GM12878 (cell line): Measurements from ENCODE around the gene NMD3. TPM values are rescaled to one million over a fixed set of nuclear protein-coding genes. Genes with fewer than 3 reads are reported as not detected.

Source experiments
- ATAC-seq: fragments of 200-7000 bp; cut with Tn5 transposase; 3 replicates; pipeline ENCODE4 v1.9.1; 2020; ENCODE audit warnings: mild to moderate bottlenecking, moderate library complexity
- BruUV-seq: library from RNA; stranded (reverse); fragments of 400-500 nt; replicated peaks from 2 replicates; lab custom pipeline; 2021; lab: Mats Ljungman, UMichigan
- CTCF ChIA-PET: fragments of 300-600 bp; sonication (Branson Sonifier 250); formaldehyde crosslinking; extraction: SDS; loops from one replicate; lab custom pipeline; 2021; ENCODE audit warnings: inconsistent platforms; lab: Yijun Ruan, JAX
- POLR2A ChIA-PET: fragments of 350-600 bp; formaldehyde crosslinking; extraction: SDS; loops from one replicate; lab custom pipeline; 2021; ENCODE audit warnings: inconsistent platforms; lab: Charles Lee
- RAD21 ChIA-PET: fragments of 300-600 bp; sonication (Branson Sonifier 250); formaldehyde crosslinking; loops from one replicate; lab custom pipeline; 2023; ENCODE audit warnings: antibody characterized with exemption; ENCODE audit not compliant: unreplicated experiment; lab: Charles Lee
- SMC1A ChIA-PET: fragments of 300-600 bp; sonication (Branson Sonifier 250); formaldehyde crosslinking; loops from one replicate; lab custom pipeline; 2023; ENCODE audit not compliant: unreplicated experiment, uncharacterized antibody; lab: Charles Lee
- DNase-seq: peaks from one replicate; pipeline ENCODE4 v3.0.0-alpha.2; 2011; ENCODE audit warnings: low read depth, low spot score
- FAIRE-seq: peaks from 3 replicates; lab custom pipeline; 2011; peaks lifted over from hg19 to GRCh38; lab: Jason Lieb, UNC
- H2AFZ ChIP-seq: 2 replicates; pipeline ENCODE4 v1.6.0; 2011; ENCODE audit warnings: low read depth, low read length, control low read depth; ENCODE audit not compliant: control insufficient read depth
- H3K27ac ChIP-seq: 2 replicates; pipeline ENCODE4 v1.5.1; 2011; ENCODE audit warnings: control low read depth; ENCODE audit not compliant: control insufficient read depth, insufficient read depth
- H3K27me3 ChIP-seq, 2 experiments: replicated peaks in 1 of 2; 2 replicates each; pipeline versions ENCODE4 v1.6.0 to v1.6.1; 2011; ENCODE audit warnings: low read length in 1 of 2; ENCODE audit not compliant: control insufficient read depth in 2 of 2, insufficient read depth in 2 of 2
- H3K36me3 ChIP-seq, 2 experiments: 2 replicates each; pipeline ENCODE4 v1.5.1; 2011; ENCODE audit warnings: low read length in 1 of 2; ENCODE audit not compliant: control insufficient read depth in 2 of 2, insufficient read depth in 2 of 2
- H3K4me1 ChIP-seq: 2 replicates; pipeline ENCODE4 v1.6.1; 2011; ENCODE audit warnings: mild to moderate bottlenecking, low read length, moderate library complexity, mixed read lengths; ENCODE audit not compliant: control insufficient read depth, insufficient read depth
- H3K4me2 ChIP-seq: 2 replicates; pipeline ENCODE4 v1.6.0; 2011; ENCODE audit warnings: control low read depth; ENCODE audit not compliant: control insufficient read depth, insufficient read depth
- H3K4me3 ChIP-seq: fragments of 200-600 bp; sonication (generic); 2 replicates; pipeline ENCODE4 v1.5.1; 2016
- H3K79me2 ChIP-seq: 2 replicates; pipeline ENCODE4 v1.6.0; 2011; ENCODE audit warnings: low read length; ENCODE audit not compliant: control insufficient read depth, insufficient read depth
- H3K9ac ChIP-seq: 2 replicates; pipeline ENCODE4 v1.8.0; 2011; ENCODE audit warnings: low read length, control low read depth, mixed read lengths; ENCODE audit not compliant: control insufficient read depth, insufficient read depth
- H3K9me3 ChIP-seq: replicated peaks from 3 replicates; pipeline ENCODE4 v1.5.1; 2011; ENCODE audit warnings: mild to moderate bottlenecking, low read length; ENCODE audit not compliant: control insufficient read depth, insufficient read depth
- H4K20me1 ChIP-seq: 2 replicates; pipeline ENCODE4 v1.6.0; 2011; ENCODE audit not compliant: control insufficient read depth, insufficient read depth
- EZH2 ChIP-seq: IDR thresholded peaks from 2 replicates; pipeline ENCODE4 v1.6.1; 2012; ENCODE audit warnings: low read depth, mild to moderate bottlenecking, control low read depth, inconsistent platforms, low read length, borderline replicate concordance; ENCODE audit not compliant: control insufficient read depth
- HCFC1 ChIP-seq: fragments of 150-350 bp; IDR thresholded peaks from 2 replicates; pipeline ENCODE4 v1.6.1; 2014; ENCODE audit warnings: low read length
- NFYB ChIP-seq: IDR thresholded peaks from 2 replicates; pipeline ENCODE4 v1.6.1; 2011; ENCODE audit warnings: low read depth, mild to moderate bottlenecking, low read length, improper control_type of control experiment, moderate library complexity; ENCODE audit not compliant: insufficient read depth
- NR2F1 ChIP-seq: fragments of 450-650 bp; conservative IDR thresholded peaks from 2 replicates; pipeline ENCODE4 v1.6.1; 2017; ENCODE audit warnings: mild to moderate bottlenecking
- PAX8 ChIP-seq: fragments of 450-650 bp; IDR thresholded peaks from 2 replicates; pipeline ENCODE4 v1.6.1; 2017; ENCODE audit warnings: mild to moderate bottlenecking, moderate library complexity
- SIN3A ChIP-seq: IDR thresholded peaks from 2 replicates; pipeline ENCODE4 v1.6.1; 2012; ENCODE audit warnings: low read depth, low read length, improper control_type of control experiment
- WGBS: methylation state at CpG from one replicate; pipeline ENCODE4 v1.1.6; 2016; ENCODE audit warnings: low lambda C conversion rate; ENCODE audit not compliant: insufficient replicate concordance, insufficient coverage; ENCODE audit errors: missing lambda C conversion rate; 5-methylcytosine and 5-hydroxymethylcytosine counted together
- in situ Hi-C: fragments of 300-500 bp; cut with MboI; formaldehyde crosslinking; loops from 9 replicates; pipeline ENCODE4 v1.14.3; 2018; ENCODE audit warnings: mixed read lengths
- intact Hi-C: fragments of 100-400 bp; cut with micrococcal nuclease; formaldehyde crosslinking; loops from one replicate; pipeline ENCODE4 v1.14.2; 2022; ENCODE audit not compliant: unreplicated experiment
- polyA plus RNA-seq, 11 experiments: library from polyadenylated mRNA; depleted of rRNA in 4 of 11; unstranded in 6 of 11; stranded (reverse) in 5 of 11; fragments of >200 nt; fragmentation: Nextera tagmentation in 4 of 11; fragmentation: Illumina TruSeq in 1 of 11; extraction: Ambion mirVana in 4 of 11; extraction: Trizol in 1 of 11; gene quantifications; 1 replicate in 1 of 11; 2 replicates in 10 of 11; pipeline versions ENCODE4 v1.2.1 to v1.2.3, GENCODE V29; 2011 to 2016; ENCODE audit warnings: inconsistent platforms in 2 of 11, missing spikeins in 2 of 11, low read depth in 1 of 11
- total RNA-seq, 4 experiments: library from RNA; depleted of rRNA in 3 of 4; stranded (reverse); fragments of >200 nt in 3 of 4; fragmentation: Illumina TruSeq in 1 of 4; extraction: Trizol in 1 of 4; gene quantifications; 2 replicates each; pipeline versions ENCODE4 v1.2.1 to v1.2.3, GENCODE V29; 2013 to 2021
- TF ChIP-seq, protein P1 (sequence below): IDR thresholded peaks from 2 replicates; pipeline ENCODE4 v1.6.1; 2012; ENCODE audit warnings: low read length, inconsistent platforms
- TF ChIP-seq, protein P2 (sequence below): IDR thresholded peaks from 2 replicates; pipeline ENCODE4 v1.6.1; 2012; ENCODE audit warnings: mild to moderate bottlenecking, low read depth, low read length
- TF ChIP-seq, protein P3 (sequence below): fragments of 450-650 bp; IDR thresholded peaks from 2 replicates; pipeline ENCODE4 v1.6.1; 2017; ENCODE audit warnings: borderline replicate concordance
- TF ChIP-seq, protein P4 (sequence below): IDR thresholded peaks from 2 replicates; pipeline ENCODE4 v1.6.1; 2011; ENCODE audit warnings: borderline replicate concordance, low read depth, mild to moderate bottlenecking, moderate library complexity, low read length; ENCODE audit not compliant: insufficient read depth, poor library complexity, severe bottlenecking
- TF ChIP-seq, protein P5 (sequence below): fragments of 450-650 bp; formaldehyde crosslinking; IDR thresholded peaks from 2 replicates; pipeline ENCODE4 v1.4.0; 2020; ENCODE audit warnings: mild to moderate bottlenecking, moderate library complexity

The NMD3 gene
- total and polyA plus RNA-seq, 10 of the 15 experiments (the other 5 are each of a cell fraction or from before 2014, with no cell fraction given): 34.2 to 66.8 (median 55.7) TPM

DNA sequence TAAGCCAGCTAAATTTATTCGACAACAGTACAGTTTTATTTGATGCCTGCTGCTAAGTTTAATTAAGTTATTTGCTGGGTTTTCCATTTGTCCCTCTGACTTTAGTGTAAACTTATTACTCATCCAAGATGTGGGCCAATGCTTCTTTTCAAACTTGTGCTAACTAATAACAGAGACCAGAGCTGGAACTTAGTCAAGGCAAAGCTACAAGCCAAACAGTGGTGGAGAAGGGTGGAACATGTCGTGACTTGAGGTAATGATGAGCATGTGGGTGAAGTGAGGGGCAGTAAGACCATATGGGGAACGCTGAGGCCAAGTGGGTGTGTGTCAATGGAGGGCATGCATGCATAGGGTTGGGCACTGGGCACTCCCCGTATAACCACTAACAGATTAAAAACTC, 63.9 kb downstream of the NMD3 start:
- ChIA-PET POLR2A (no interaction called here), CTCF (interaction anchor here (0.7 to 2.1 kb wide), 4 partner anchors 10 to 115 kb away, joined by 3 to 9 read pairs (median 4); no protein-coding TSS in a partner anchor), SMC1A (interaction anchor here (1.3 kb wide), 1 partner anchor 10 kb away, joined by 5 read pairs; no protein-coding TSS in a partner anchor), RAD21 (no interaction called here)
- Histone ChIP-seq H3K9ac (no peak overlapping the region), H3K4me3 (no peak overlapping the region), H3K4me2 (no peak overlapping the region), H3K27me3 (no peaks in the 10 kb centered on the region), H2AFZ (no peak overlapping the region), H3K9me3 (no peaks in the 10 kb centered on the region; the same call in 2 of the 3 replicates), H3K36me3 (no peaks in the 10 kb centered on the region), H3K4me1 (no peaks in the 10 kb centered on the region), H3K79me2 (no peaks in the 10 kb centered on the region), H3K27ac (no peak overlapping the region), H4K20me1 (no peaks in the 10 kb centered on the region)
- DNase-seq: no peak
- FAIRE-seq: no peak
- ATAC-seq: no peak
- BruUV-seq: no TSS peak
- WGBS: 29% methylated on average over 4 of the region's 4 CpGs
- intact Hi-C loops (no loop called here), in situ Hi-C loops (no loop called here)
- TF ChIP-seq HCFC1: no peak
- TF ChIP-seq, protein P1, sequence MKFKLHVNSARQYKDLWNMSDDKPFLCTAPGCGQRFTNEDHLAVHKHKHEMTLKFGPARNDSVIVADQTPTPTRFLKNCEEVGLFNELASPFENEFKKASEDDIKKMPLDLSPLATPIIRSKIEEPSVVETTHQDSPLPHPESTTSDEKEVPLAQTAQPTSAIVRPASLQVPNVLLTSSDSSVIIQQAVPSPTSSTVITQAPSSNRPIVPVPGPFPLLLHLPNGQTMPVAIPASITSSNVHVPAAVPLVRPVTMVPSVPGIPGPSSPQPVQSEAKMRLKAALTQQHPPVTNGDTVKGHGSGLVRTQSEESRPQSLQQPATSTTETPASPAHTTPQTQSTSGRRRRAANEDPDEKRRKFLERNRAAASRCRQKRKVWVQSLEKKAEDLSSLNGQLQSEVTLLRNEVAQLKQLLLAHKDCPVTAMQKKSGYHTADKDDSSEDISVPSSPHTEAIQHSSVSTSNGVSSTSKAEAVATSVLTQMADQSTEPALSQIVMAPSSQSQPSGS: no peak
- TF ChIP-seq, protein P2, sequence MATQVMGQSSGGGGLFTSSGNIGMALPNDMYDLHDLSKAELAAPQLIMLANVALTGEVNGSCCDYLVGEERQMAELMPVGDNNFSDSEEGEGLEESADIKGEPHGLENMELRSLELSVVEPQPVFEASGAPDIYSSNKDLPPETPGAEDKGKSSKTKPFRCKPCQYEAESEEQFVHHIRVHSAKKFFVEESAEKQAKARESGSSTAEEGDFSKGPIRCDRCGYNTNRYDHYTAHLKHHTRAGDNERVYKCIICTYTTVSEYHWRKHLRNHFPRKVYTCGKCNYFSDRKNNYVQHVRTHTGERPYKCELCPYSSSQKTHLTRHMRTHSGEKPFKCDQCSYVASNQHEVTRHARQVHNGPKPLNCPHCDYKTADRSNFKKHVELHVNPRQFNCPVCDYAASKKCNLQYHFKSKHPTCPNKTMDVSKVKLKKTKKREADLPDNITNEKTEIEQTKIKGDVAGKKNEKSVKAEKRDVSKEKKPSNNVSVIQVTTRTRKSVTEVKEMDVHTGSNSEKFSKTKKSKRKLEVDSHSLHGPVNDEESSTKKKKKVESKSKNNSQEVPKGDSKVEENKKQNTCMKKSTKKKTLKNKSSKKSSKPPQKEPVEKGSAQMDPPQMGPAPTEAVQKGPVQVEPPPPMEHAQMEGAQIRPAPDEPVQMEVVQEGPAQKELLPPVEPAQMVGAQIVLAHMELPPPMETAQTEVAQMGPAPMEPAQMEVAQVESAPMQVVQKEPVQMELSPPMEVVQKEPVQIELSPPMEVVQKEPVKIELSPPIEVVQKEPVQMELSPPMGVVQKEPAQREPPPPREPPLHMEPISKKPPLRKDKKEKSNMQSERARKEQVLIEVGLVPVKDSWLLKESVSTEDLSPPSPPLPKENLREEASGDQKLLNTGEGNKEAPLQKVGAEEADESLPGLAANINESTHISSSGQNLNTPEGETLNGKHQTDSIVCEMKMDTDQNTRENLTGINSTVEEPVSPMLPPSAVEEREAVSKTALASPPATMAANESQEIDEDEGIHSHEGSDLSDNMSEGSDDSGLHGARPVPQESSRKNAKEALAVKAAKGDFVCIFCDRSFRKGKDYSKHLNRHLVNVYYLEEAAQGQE: no peak
- TF ChIP-seq, protein P3, sequence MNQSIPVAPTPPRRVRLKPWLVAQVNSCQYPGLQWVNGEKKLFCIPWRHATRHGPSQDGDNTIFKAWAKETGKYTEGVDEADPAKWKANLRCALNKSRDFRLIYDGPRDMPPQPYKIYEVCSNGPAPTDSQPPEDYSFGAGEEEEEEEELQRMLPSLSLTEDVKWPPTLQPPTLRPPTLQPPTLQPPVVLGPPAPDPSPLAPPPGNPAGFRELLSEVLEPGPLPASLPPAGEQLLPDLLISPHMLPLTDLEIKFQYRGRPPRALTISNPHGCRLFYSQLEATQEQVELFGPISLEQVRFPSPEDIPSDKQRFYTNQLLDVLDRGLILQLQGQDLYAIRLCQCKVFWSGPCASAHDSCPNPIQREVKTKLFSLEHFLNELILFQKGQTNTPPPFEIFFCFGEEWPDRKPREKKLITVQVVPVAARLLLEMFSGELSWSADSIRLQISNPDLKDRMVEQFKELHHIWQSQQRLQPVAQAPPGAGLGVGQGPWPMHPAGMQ: no peak
- TF ChIP-seq SIN3A: no peak
- TF ChIP-seq, protein P4, sequence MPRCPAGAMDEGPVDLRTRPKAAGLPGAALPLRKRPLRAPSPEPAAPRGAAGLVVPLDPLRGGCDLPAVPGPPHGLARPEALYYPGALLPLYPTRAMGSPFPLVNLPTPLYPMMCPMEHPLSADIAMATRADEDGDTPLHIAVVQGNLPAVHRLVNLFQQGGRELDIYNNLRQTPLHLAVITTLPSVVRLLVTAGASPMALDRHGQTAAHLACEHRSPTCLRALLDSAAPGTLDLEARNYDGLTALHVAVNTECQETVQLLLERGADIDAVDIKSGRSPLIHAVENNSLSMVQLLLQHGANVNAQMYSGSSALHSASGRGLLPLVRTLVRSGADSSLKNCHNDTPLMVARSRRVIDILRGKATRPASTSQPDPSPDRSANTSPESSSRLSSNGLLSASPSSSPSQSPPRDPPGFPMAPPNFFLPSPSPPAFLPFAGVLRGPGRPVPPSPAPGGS: no peak
- TF ChIP-seq NR2F1: no peak
- TF ChIP-seq, protein P5, sequence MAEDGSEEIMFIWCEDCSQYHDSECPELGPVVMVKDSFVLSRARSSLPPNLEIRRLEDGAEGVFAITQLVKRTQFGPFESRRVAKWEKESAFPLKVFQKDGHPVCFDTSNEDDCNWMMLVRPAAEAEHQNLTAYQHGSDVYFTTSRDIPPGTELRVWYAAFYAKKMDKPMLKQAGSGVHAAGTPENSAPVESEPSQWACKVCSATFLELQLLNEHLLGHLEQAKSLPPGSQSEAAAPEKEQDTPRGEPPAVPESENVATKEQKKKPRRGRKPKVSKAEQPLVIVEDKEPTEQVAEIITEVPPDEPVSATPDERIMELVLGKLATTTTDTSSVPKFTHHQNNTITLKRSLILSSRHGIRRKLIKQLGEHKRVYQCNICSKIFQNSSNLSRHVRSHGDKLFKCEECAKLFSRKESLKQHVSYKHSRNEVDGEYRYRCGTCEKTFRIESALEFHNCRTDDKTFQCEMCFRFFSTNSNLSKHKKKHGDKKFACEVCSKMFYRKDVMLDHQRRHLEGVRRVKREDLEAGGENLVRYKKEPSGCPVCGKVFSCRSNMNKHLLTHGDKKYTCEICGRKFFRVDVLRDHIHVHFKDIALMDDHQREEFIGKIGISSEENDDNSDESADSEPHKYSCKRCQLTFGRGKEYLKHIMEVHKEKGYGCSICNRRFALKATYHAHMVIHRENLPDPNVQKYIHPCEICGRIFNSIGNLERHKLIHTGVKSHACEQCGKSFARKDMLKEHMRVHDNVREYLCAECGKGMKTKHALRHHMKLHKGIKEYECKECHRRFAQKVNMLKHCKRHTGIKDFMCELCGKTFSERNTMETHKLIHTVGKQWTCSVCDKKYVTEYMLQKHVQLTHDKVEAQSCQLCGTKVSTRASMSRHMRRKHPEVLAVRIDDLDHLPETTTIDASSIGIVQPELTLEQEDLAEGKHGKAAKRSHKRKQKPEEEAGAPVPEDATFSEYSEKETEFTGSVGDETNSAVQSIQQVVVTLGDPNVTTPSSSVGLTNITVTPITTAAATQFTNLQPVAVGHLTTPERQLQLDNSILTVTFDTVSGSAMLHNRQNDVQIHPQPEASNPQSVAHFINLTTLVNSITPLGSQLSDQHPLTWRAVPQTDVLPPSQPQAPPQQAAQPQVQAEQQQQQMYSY: no peak
- TF ChIP-seq NFYB: no peak
- TF ChIP-seq EZH2: no peak
- no peak for TF ChIP-seq PAX8
